Gastrocnemius medialis (tissue), 4 donors: ENCODE measurements around the gene RIPK4. TPM values are rescaled to one million over a fixed set of nuclear protein-coding genes. Genes with fewer than 3 reads are reported as not detected.

ENCODE experiments used
- ATAC-seq, 2 donors: fragments of 150-250 bp; one replicate each; pipeline ENCODE4 v1.9.1; 2016
- DNase-seq, 2 donors: peaks; one replicate each; pipeline ENCODE4 v3.0.0-alpha.2; 2019
- H3K27ac ChIP-seq, 4 donors: fragments of 200-600 bp; sonication (generic); 1 replicate in 1 of 4; 2 replicates in 3 of 4; pipeline ENCODE4 v1.5.1; 2016 to 2018; ENCODE audit warnings: mild to moderate bottlenecking in 2 of 4, moderate library complexity in 1 of 4
- H3K27me3 ChIP-seq, 3 donors: fragments of 200-600 bp; sonication (generic) in 2 of 3; 1 replicate in 1 of 3; 2 replicates in 2 of 3; pipeline versions ENCODE4 v1.5.1 to v1.6.0; 2016 to 2019; ENCODE audit warnings: mild to moderate bottlenecking in 1 of 3, moderate library complexity in 1 of 3
- H3K36me3 ChIP-seq, 2 donors: fragments of 200-600 bp; sonication (generic) in 1 of 2; one replicate each; pipeline ENCODE4 v1.5.1; 2017 to 2018
- H3K4me1 ChIP-seq, 2 donors: fragments of 200-600 bp; sonication (generic) in 1 of 2; one replicate each; pipeline ENCODE4 v1.5.1; 2016 to 2017; ENCODE audit warnings: mild to moderate bottlenecking in 2 of 2
- H3K4me3 ChIP-seq, 4 donors: fragments of 200-600 bp; sonication (generic) in 3 of 4; 1 replicate in 1 of 4; 2 replicates in 3 of 4; pipeline ENCODE4 v1.5.1; 2016 to 2019; ENCODE audit warnings: mild to moderate bottlenecking in 2 of 4
- H3K9me3 ChIP-seq, 3 donors: fragments of 200-600 bp; sonication (generic) in 2 of 3; 1 replicate in 1 of 3; 2 replicates in 2 of 3; pipeline ENCODE4 v1.5.1; 2016 to 2019
- CTCF ChIP-seq, 5 experiments: fragments of 450-650 bp in 3 of 5; fragments of 200-600 bp in 2 of 5; sonication (generic) in 2 of 5; IDR thresholded peaks in 4 of 5; conservative IDR thresholded peaks in 1 of 5; 1 replicate in 4 of 5; 2 replicates in 1 of 5; pipeline ENCODE4 v1.5.1; 2016 to 2019; ENCODE audit warnings: antibody characterized with exemption in 5 of 5, mild to moderate bottlenecking in 3 of 5, moderate library complexity in 3 of 5
- POLR2A ChIP-seq, 2 donors: fragments of 450-650 bp; IDR thresholded peaks; one replicate each; pipeline ENCODE4 v1.6.1; 2017; ENCODE audit warnings: antibody characterized with exemption in 2 of 2, mild to moderate bottlenecking in 2 of 2, moderate library complexity in 2 of 2
- in situ Hi-C, 4 donors: fragments of 200-750 bp; cut with MboI; loops; one replicate each; pipeline versions ENCODE4 v1.15.0 to v1.8.0; 2017; ENCODE audit warnings: low sequenced_read_pairs in 4 of 4
- intact Hi-C: fragments of 100-400 bp; cut with DNase I; formaldehyde crosslinking; loops from one replicate; pipeline ENCODE4 v1.15.1; 2023; ENCODE audit warnings: low total_unique reads
- total RNA-seq, 4 donors: library from RNA; depleted of rRNA; stranded (reverse); fragments of >200 nt; gene quantifications; one replicate each; pipeline versions ENCODE4 v1.1.0 to v1.2.3, GENCODE V29; 2016

The RIPK4 gene
- under 1 TPM in 2 of 4 donors, not detected in 2; 0.04 to 0.07 TPM for total RNA-seq

- no peaks in the 10 kb centered on the region for H3K9me3 ChIP-seq
- TF ChIP-seq POLR2A (IDR thresholded peaks at IDR 0.05) (no peak), CTCF (IDR thresholded peaks at IDR 0.05 in 4 of 5, conservative IDR thresholded peaks at IDR 0.05 in 1 of 5) (no peak)
- ATAC-seq (no peak), DNase-seq (no peak)
- in situ Hi-C loops (loop anchor here in 1 of 4 donors (25.0 kb wide), 1 partner anchor 105 kb away; no protein-coding TSS in a partner anchor), intact Hi-C loops (no loop called here)
- no peak within 1 kb of the TSS for H3K27ac ChIP-seq
- peaks cover 68 to 80% (median 77%) of the 10 kb centered on the region in 3 donors for H3K27me3 ChIP-seq
- no peaks in the 10 kb centered on the region for H3K36me3 ChIP-seq
- peak within 1 kb of the TSS in 1 of 4 donors; percentile 21 for H3K4me3 ChIP-seq
- peaks cover 15 to 16% of the 10 kb centered on the region in 2 donors for H3K4me1 ChIP-seq
These were observed at the start of gene RIPK4 for GRCh38 chr21:41766883-41767605. RIPK4 (minus strand) TSS chr21:41767052; CDS start chr21:41767041, 11 bp downstream.

DNA sequence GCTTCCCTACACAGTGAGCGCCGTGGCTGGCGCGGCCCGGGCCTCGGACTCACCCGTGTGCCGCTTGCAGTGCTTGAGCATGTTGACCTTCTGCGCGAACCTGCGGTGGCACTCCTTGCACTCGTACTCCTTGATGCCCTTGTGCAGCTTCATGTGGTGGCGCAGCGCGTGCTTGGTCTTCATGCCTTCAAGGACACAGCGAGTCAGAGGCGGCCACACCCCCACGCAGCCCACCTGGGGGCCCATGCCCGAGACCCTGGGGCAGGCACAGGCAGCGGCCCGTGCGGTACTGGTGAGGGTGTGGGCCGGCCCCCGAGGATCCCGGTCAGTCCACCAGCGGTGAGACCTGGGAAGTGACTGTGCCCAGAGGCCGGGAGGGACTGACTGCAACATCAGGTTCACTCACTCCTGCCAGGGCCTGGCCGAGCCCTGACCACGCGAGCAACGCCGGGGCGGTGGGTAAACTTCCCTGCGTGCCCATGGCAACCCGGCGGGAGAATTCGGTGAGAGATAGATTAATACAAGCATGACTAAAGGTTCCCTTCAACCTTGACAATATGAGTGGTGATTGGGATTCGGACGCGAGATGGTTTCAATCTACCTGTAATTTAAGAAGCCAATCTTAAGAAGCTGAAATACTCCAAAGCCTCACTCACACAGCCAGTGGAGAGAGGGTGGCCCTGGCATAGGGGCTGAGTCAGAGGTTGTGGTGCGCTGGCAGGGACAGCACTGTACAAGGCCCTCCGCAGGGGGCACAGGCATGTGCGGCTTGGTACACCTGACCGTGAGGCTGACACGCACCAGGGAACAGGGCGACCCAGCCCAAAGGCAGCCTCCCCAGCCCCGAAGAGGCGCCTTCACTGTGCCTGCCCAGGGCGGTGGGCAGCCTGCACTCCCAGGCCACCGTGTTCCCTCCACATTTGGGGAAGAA, 49.1 kb upstream of the RIPK4 start:
- H3K4me3 ChIP-seq = no peak overlapping the region
- TF ChIP-seq CTCF (IDR thresholded peaks at IDR 0.05 in 4 of 5, conservative IDR thresholded peaks at IDR 0.05 in 1 of 5) (no peak), POLR2A (IDR thresholded peaks at IDR 0.05) (no peak)
- intact Hi-C loops (no loop called here), in situ Hi-C loops (loop anchor here in 3 of 4 donors (10.0 to 25.0 kb wide), 2 partner anchors 296 to 299 kb away; no protein-coding TSS in a partner anchor)
- ATAC-seq (no peak), DNase-seq (no peak)
- H3K36me3 ChIP-seq = peaks cover 0 to 37% of the 10 kb centered on the region in 2 donors
- no peaks in the 10 kb centered on the region for H3K9me3 ChIP-seq
- H3K4me1 ChIP-seq = no peaks in the 10 kb centered on the region
- H3K27me3 ChIP-seq = no peaks in the 10 kb centered on the region
- H3K27ac ChIP-seq = no peak overlapping the region

DNA sequence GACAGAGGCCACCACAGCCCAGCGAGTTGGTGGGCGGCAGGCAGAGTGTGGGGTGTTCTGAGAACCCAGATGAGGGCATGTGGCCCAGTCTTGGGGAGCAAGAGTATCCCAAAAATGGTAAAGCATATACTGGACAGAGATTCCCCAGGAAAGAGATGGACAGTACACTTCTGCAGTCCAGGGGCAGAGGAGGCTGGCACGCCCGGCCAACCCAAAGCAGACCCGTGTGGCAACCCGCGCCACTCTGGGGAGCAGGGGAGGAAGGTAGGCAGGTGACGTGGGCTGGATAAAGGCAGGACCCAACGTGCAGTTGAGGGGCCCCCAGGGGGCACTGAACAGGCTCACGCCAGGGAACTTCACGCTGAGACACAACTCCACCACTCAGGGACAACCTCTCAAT, 46.4 kb upstream of the RIPK4 start:
- H3K36me3 ChIP-seq = peaks cover 0 to 35% of the 10 kb centered on the region in 2 donors
- H3K27ac ChIP-seq = no peak overlapping the region
- no peaks in the 10 kb centered on the region for H3K9me3 ChIP-seq
- no peaks in the 10 kb centered on the region for H3K27me3 ChIP-seq
- ATAC-seq (no peak), DNase-seq (no peak)
- no peak overlapping the region for H3K4me3 ChIP-seq
- TF ChIP-seq POLR2A (IDR thresholded peaks at IDR 0.05) = no peak
- no peak for TF ChIP-seq CTCF (IDR thresholded peaks at IDR 0.05 in 4 of 5, conservative IDR thresholded peaks at IDR 0.05 in 1 of 5)
- in situ Hi-C loops (loop anchor here in 3 of 4 donors (10.0 to 25.0 kb wide), 2 partner anchors 299 to 302 kb away; no protein-coding TSS in a partner anchor), intact Hi-C loops (no loop called here)
- H3K4me1 ChIP-seq = no peaks in the 10 kb centered on the region

GRCh38 chr21:41812679-41813078, 45.8 kb upstream of the RIPK4 start:
- no peaks in the 10 kb centered on the region for H3K27me3 ChIP-seq
- H3K27ac ChIP-seq = no peak overlapping the region
- H3K36me3 ChIP-seq = peaks cover 0 to 35% of the 10 kb centered on the region in 2 donors
- DNase-seq = no peak
- intact Hi-C loops = no loop called here
- H3K4me3 ChIP-seq = no peak overlapping the region
- in situ Hi-C loops = loop anchor here in 3 of 4 donors (10.0 to 25.0 kb wide), 2 partner anchors 300 to 302 kb away; no protein-coding TSS in a partner anchor
- H3K4me1 ChIP-seq = no peaks in the 10 kb centered on the region
- no peak for ATAC-seq
- H3K9me3 ChIP-seq = no peaks in the 10 kb centered on the region
- TF ChIP-seq POLR2A (IDR thresholded peaks at IDR 0.05) (no peak), CTCF (IDR thresholded peaks at IDR 0.05 in 4 of 5, conservative IDR thresholded peaks at IDR 0.05 in 1 of 5) (no peak)
